WTC11 (cell line): ENCODE data around the gene MAP3K10. TPM values are rescaled to one million over a fixed set of nuclear protein-coding genes. Genes with fewer than 3 reads are reported as not detected.

Experiments used
- ATAC-seq: fragments of 200-7000 bp; cut with Tn5 transposase; 2 replicates; pipeline ENCODE4 v1.10.0; 2021; ENCODE audit warnings: mild to moderate bottlenecking, moderate library complexity
- CTCF ChIA-PET: fragments of 300-600 bp; sonication (Branson Sonifier 250); formaldehyde crosslinking; loops from one replicate; lab custom pipeline; 2021; ENCODE audit warnings: antibody characterized with exemption; lab: Charles Lee
- POLR2A ChIA-PET: fragments of 350-600 bp; sonication (Branson Sonifier 250); formaldehyde crosslinking; loops from one replicate; lab custom pipeline; 2021; ENCODE audit warnings: antibody characterized with exemption; lab: Charles Lee
- DNase-seq: peaks from one replicate; pipeline ENCODE4 v3.0.0; 2021; ENCODE audit warnings: low spot score
- H3K27ac Mint-ChIP-seq: 2 replicates; pipeline ENCODE4 v1.8.0; 2021; ENCODE audit warnings: mixed read lengths
- H3K27me3 Mint-ChIP-seq: 2 replicates; pipeline ENCODE4 v1.8.0; 2021; ENCODE audit warnings: low read depth, mild to moderate bottlenecking, moderate library complexity, mixed read lengths
- H3K36me3 Mint-ChIP-seq: 2 replicates; pipeline ENCODE4 v1.8.0; 2021; ENCODE audit warnings: mixed read lengths
- H3K4me1 Mint-ChIP-seq: 2 replicates; pipeline ENCODE4 v1.8.0; 2022; ENCODE audit warnings: mixed read lengths
- H3K4me3 Mint-ChIP-seq: 2 replicates; pipeline ENCODE4 v1.8.0; 2021; ENCODE audit warnings: mild to moderate bottlenecking, moderate library complexity, mixed read lengths
- H3K9me3 Mint-ChIP-seq: 2 replicates; pipeline ENCODE4 v1.8.0; 2021; ENCODE audit warnings: mixed read lengths
- ELF4 ChIP-seq: sonication (generic); formaldehyde crosslinking; IDR thresholded peaks from 2 replicates; pipeline ENCODE4 v1.8.1; 2022; ENCODE audit warnings: low read depth, mild to moderate bottlenecking, moderate library complexity, missing genetic modification reagents
- ESRRA ChIP-seq: sonication (generic); formaldehyde crosslinking; IDR thresholded peaks from 2 replicates; pipeline ENCODE4 v1.8.1; 2022; ENCODE audit warnings: mild to moderate bottlenecking, missing genetic modification reagents, borderline replicate concordance
- HMGA2 ChIP-seq: fragments of 250-450 bp; sonication (Bioruptor Pico); IDR thresholded peaks from 2 replicates; pipeline ENCODE4 v1.4.0; 2021; ENCODE audit warnings: mild to moderate bottlenecking, moderate library complexity
- MXD4 ChIP-seq: fragments of 250-450 bp; sonication (Bioruptor Pico); IDR thresholded peaks from 2 replicates; pipeline ENCODE4 v1.8.0; 2021; ENCODE audit warnings: mild to moderate bottlenecking, moderate library complexity, borderline replicate concordance
- MYBL2 ChIP-seq: sonication (generic); formaldehyde crosslinking; IDR thresholded peaks from 2 replicates; pipeline ENCODE4 v1.8.1; 2023; ENCODE audit warnings: mild to moderate bottlenecking, moderate library complexity, missing genetic modification reagents
- NFE2L1 ChIP-seq: sonication (generic); formaldehyde crosslinking; IDR thresholded peaks from 2 replicates; pipeline ENCODE4 v1.8.1; 2023; ENCODE audit warnings: missing genetic modification reagents
- RORB ChIP-seq: fragments of 250-450 bp; sonication (Bioruptor Pico); IDR thresholded peaks from 2 replicates; pipeline ENCODE4 v1.9.0; 2021; ENCODE audit warnings: mild to moderate bottlenecking
- TEAD4 ChIP-seq: sonication (generic); formaldehyde crosslinking; IDR thresholded peaks from 2 replicates; pipeline ENCODE4 v1.8.0; 2022; ENCODE audit warnings: mild to moderate bottlenecking, missing genetic modification reagents
- TP53 ChIP-seq: sonication (generic); formaldehyde crosslinking; IDR thresholded peaks from 2 replicates; pipeline ENCODE4 v1.8.1; 2023; ENCODE audit warnings: mild to moderate bottlenecking, missing genetic modification reagents
- ZNF219 ChIP-seq: sonication (generic); formaldehyde crosslinking; IDR thresholded peaks from 2 replicates; pipeline ENCODE4 v1.8.0; 2023; ENCODE audit warnings: missing genetic modification reagents, mild to moderate bottlenecking, borderline replicate concordance
- ZNF396 ChIP-seq: fragments of 250-450 bp; sonication (Bioruptor Pico); IDR thresholded peaks from 2 replicates; pipeline ENCODE4 v1.8.0; 2021; ENCODE audit warnings: mild to moderate bottlenecking, moderate library complexity, borderline replicate concordance
- ZNF416 ChIP-seq: fragments of 250-450 bp; sonication (Bioruptor Pico); IDR thresholded peaks from 2 replicates; pipeline ENCODE4 v1.9.0; 2021; ENCODE audit warnings: mild to moderate bottlenecking, inconsistent platforms
- ZNF423 ChIP-seq: fragments of 250-450 bp; sonication (Bioruptor Pico); IDR thresholded peaks from 2 replicates; pipeline ENCODE4 v2.1.2; 2022; ENCODE audit warnings: mild to moderate bottlenecking, moderate library complexity
- total RNA-seq: library from RNA; stranded (reverse); gene quantifications from 3 replicates; pipeline ENCODE4 v1.2.3, GENCODE V29; 2021
- TF ChIP-seq, protein P1 (sequence below): sonication (generic); formaldehyde crosslinking; IDR thresholded peaks from 2 replicates; pipeline ENCODE4 v1.8.0; 2023; ENCODE audit warnings: missing genetic modification reagents
- TF ChIP-seq, protein P2 (sequence below): sonication (generic); formaldehyde crosslinking; conservative IDR thresholded peaks from 2 replicates; pipeline ENCODE4 v1.8.1; 2023; ENCODE audit warnings: mild to moderate bottlenecking, low read depth, missing genetic modification reagents, moderate library complexity
- TF ChIP-seq, protein P3 (sequence below): fragments of 200-600 bp; IDR thresholded peaks from 2 replicates; pipeline ENCODE4 v1.8.0; 2022; ENCODE audit warnings: antibody characterized with exemption
- TF ChIP-seq, protein P4 (sequence below): sonication (generic); formaldehyde crosslinking; conservative IDR thresholded peaks from 2 replicates; pipeline ENCODE4 v1.8.1; 2022; ENCODE audit warnings: mild to moderate bottlenecking, missing genetic modification reagents
- TF ChIP-seq, protein P5 (sequence below): sonication (generic); formaldehyde crosslinking; IDR thresholded peaks from 2 replicates; pipeline ENCODE4 v1.8.1; 2023; ENCODE audit warnings: mild to moderate bottlenecking, missing genetic modification reagents
- TF ChIP-seq, protein P6 (sequence below): sonication (generic); formaldehyde crosslinking; IDR thresholded peaks from 2 replicates; pipeline ENCODE4 v1.8.1; 2022; ENCODE audit warnings: mild to moderate bottlenecking, missing genetic modification reagents, moderate library complexity, borderline replicate concordance
- TF ChIP-seq, protein P7 (sequence below): sonication (generic); formaldehyde crosslinking; IDR thresholded peaks from 2 replicates; pipeline ENCODE4 v1.8.0; 2022; ENCODE audit warnings: mild to moderate bottlenecking, missing genetic modification reagents
- TF ChIP-seq, protein P8 (sequence below): sonication (generic); formaldehyde crosslinking; IDR thresholded peaks from 2 replicates; pipeline ENCODE4 v1.8.0; 2022; ENCODE audit warnings: missing genetic modification reagents

Gene MAP3K10
- total RNA-seq, 1 experiment from 2014 or later: 23.5 TPM

DNA sequence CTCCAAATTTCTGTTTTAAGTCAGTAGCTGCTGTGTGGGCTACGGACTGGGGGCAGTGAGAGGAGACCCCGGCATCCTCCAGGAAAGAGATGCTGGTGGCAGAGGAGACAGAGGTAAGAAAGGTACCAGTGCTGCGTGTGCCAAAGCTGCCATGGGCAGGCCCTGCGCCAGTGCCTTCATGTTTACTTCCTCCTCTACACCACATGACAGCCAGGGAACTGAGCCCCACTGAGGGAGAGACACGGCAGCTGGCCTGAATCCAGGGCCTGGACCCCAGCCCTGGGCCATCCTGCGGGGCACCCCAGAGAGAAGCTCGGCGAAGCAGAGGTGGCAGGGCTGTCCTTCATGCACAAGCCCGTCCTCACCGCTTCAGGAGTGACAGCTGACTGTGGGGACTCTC is 58.0 kb downstream of the MAP3K10 start:
- no peak for TF ChIP-seq NFE2L1 (CRISPR knock-in tag)
- TF ChIP-seq, protein P1, sequence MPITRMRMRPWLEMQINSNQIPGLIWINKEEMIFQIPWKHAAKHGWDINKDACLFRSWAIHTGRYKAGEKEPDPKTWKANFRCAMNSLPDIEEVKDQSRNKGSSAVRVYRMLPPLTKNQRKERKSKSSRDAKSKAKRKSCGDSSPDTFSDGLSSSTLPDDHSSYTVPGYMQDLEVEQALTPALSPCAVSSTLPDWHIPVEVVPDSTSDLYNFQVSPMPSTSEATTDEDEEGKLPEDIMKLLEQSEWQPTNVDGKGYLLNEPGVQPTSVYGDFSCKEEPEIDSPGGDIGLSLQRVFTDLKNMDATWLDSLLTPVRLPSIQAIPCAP (CRISPR knock-in tag): no peak
- TF ChIP-seq, protein P2, sequence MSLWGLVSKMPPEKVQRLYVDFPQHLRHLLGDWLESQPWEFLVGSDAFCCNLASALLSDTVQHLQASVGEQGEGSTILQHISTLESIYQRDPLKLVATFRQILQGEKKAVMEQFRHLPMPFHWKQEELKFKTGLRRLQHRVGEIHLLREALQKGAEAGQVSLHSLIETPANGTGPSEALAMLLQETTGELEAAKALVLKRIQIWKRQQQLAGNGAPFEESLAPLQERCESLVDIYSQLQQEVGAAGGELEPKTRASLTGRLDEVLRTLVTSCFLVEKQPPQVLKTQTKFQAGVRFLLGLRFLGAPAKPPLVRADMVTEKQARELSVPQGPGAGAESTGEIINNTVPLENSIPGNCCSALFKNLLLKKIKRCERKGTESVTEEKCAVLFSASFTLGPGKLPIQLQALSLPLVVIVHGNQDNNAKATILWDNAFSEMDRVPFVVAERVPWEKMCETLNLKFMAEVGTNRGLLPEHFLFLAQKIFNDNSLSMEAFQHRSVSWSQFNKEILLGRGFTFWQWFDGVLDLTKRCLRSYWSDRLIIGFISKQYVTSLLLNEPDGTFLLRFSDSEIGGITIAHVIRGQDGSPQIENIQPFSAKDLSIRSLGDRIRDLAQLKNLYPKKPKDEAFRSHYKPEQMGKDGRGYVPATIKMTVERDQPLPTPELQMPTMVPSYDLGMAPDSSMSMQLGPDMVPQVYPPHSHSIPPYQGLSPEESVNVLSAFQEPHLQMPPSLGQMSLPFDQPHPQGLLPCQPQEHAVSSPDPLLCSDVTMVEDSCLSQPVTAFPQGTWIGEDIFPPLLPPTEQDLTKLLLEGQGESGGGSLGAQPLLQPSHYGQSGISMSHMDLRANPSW (CRISPR knock-in tag): no peak
- no peak for TF ChIP-seq MYBL2 (CRISPR knock-in tag)
- TF ChIP-seq ZNF423: no peak
- TF ChIP-seq MXD4 (CRISPR knock-in tag): no peak
- TF ChIP-seq ELF4 (CRISPR knock-in tag): no peak
- TF ChIP-seq TP53 (CRISPR knock-in tag): no peak
- no peak for TF ChIP-seq ZNF396 (CRISPR knock-in tag)
- TF ChIP-seq HMGA2: no peak
- TF ChIP-seq, protein P3, sequence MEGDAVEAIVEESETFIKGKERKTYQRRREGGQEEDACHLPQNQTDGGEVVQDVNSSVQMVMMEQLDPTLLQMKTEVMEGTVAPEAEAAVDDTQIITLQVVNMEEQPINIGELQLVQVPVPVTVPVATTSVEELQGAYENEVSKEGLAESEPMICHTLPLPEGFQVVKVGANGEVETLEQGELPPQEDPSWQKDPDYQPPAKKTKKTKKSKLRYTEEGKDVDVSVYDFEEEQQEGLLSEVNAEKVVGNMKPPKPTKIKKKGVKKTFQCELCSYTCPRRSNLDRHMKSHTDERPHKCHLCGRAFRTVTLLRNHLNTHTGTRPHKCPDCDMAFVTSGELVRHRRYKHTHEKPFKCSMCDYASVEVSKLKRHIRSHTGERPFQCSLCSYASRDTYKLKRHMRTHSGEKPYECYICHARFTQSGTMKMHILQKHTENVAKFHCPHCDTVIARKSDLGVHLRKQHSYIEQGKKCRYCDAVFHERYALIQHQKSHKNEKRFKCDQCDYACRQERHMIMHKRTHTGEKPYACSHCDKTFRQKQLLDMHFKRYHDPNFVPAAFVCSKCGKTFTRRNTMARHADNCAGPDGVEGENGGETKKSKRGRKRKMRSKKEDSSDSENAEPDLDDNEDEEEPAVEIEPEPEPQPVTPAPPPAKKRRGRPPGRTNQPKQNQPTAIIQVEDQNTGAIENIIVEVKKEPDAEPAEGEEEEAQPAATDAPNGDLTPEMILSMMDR: no peak
- TF ChIP-seq, protein P4, sequence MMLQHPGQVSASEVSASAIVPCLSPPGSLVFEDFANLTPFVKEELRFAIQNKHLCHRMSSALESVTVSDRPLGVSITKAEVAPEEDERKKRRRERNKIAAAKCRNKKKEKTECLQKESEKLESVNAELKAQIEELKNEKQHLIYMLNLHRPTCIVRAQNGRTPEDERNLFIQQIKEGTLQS: no peak
- TF ChIP-seq, all 79 proteins: peak for 0
- CTCF ChIA-PET: interaction anchor here (1.0 to 1.7 kb wide), 3 partner anchors 32 to 171 kb away, joined by 3 to 5 read pairs (median 3); no protein-coding TSS in a partner anchor
- POLR2A ChIA-PET: no interaction called here
- H3K27ac Mint-ChIP-seq: no peak overlapping the region
- no peak overlapping the region for H3K4me3 Mint-ChIP-seq
- no peaks in the 10 kb centered on the region for H3K27me3 Mint-ChIP-seq
- peaks cover 20% of the 10 kb centered on the region for H3K4me1 Mint-ChIP-seq
- DNase-seq (no peak), ATAC-seq (no peak)
- no peaks in the 10 kb centered on the region for H3K9me3 Mint-ChIP-seq
- H3K36me3 Mint-ChIP-seq: peaks cover 6% of the 10 kb centered on the region

DNA sequence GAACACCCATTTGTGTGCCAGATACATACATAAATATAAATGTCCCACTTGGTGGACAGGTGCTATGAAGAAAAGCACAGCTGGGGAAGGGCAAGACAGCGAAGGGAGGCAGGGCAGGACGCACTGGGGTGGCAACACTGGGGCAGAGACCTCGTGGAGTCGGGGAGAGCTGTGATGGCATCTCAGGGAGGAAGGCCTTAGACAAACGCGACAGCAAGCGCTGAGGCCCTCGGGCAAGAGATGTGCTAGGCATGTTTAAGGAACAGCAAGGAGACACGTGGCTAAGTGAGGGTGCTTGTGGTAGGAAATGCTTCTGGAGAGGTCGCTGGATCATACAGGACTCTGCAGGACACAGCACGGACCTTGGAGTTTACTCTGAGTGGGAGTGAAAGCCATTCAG is 58.6 kb downstream of the MAP3K10 start:
- ATAC-seq (no peak), DNase-seq (no peak)
- peaks cover 7% of the 10 kb centered on the region for H3K36me3 Mint-ChIP-seq
- H3K4me1 Mint-ChIP-seq: peaks cover 19% of the 10 kb centered on the region
- H3K27ac Mint-ChIP-seq: peak overlapping the region; percentile 18
- CTCF ChIA-PET: interaction anchor here (1.0 to 1.7 kb wide), 3 partner anchors 32 to 171 kb away, joined by 3 to 5 read pairs (median 3); no protein-coding TSS in a partner anchor
- POLR2A ChIA-PET: no interaction called here
- H3K27me3 Mint-ChIP-seq: no peaks in the 10 kb centered on the region
- H3K4me3 Mint-ChIP-seq: no peak overlapping the region
- no peaks in the 10 kb centered on the region for H3K9me3 Mint-ChIP-seq
- TF ChIP-seq ESRRA: no peak
- no peak for TF ChIP-seq ZNF396 (CRISPR knock-in tag)
- TF ChIP-seq TEAD4 (CRISPR knock-in tag): no peak
- TF ChIP-seq, protein P5, sequence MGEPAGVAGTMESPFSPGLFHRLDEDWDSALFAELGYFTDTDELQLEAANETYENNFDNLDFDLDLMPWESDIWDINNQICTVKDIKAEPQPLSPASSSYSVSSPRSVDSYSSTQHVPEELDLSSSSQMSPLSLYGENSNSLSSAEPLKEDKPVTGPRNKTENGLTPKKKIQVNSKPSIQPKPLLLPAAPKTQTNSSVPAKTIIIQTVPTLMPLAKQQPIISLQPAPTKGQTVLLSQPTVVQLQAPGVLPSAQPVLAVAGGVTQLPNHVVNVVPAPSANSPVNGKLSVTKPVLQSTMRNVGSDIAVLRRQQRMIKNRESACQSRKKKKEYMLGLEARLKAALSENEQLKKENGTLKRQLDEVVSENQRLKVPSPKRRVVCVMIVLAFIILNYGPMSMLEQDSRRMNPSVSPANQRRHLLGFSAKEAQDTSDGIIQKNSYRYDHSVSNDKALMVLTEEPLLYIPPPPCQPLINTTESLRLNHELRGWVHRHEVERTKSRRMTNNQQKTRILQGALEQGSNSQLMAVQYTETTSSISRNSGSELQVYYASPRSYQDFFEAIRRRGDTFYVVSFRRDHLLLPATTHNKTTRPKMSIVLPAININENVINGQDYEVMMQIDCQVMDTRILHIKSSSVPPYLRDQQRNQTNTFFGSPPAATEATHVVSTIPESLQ (CRISPR knock-in tag): no peak
- no peak for TF ChIP-seq ZNF416 (CRISPR knock-in tag)
- no peak for TF ChIP-seq ZNF219
- TF ChIP-seq, protein P6, sequence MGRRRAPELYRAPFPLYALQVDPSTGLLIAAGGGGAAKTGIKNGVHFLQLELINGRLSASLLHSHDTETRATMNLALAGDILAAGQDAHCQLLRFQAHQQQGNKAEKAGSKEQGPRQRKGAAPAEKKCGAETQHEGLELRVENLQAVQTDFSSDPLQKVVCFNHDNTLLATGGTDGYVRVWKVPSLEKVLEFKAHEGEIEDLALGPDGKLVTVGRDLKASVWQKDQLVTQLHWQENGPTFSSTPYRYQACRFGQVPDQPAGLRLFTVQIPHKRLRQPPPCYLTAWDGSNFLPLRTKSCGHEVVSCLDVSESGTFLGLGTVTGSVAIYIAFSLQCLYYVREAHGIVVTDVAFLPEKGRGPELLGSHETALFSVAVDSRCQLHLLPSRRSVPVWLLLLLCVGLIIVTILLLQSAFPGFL: no peak
- no peak for TF ChIP-seq RORB (CRISPR knock-in tag)
- TF ChIP-seq, protein P7, sequence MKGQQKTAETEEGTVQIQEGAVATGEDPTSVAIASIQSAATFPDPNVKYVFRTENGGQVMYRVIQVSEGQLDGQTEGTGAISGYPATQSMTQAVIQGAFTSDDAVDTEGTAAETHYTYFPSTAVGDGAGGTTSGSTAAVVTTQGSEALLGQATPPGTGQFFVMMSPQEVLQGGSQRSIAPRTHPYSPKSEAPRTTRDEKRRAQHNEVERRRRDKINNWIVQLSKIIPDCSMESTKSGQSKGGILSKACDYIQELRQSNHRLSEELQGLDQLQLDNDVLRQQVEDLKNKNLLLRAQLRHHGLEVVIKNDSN (CRISPR knock-in tag): no peak
- TF ChIP-seq, protein P8, sequence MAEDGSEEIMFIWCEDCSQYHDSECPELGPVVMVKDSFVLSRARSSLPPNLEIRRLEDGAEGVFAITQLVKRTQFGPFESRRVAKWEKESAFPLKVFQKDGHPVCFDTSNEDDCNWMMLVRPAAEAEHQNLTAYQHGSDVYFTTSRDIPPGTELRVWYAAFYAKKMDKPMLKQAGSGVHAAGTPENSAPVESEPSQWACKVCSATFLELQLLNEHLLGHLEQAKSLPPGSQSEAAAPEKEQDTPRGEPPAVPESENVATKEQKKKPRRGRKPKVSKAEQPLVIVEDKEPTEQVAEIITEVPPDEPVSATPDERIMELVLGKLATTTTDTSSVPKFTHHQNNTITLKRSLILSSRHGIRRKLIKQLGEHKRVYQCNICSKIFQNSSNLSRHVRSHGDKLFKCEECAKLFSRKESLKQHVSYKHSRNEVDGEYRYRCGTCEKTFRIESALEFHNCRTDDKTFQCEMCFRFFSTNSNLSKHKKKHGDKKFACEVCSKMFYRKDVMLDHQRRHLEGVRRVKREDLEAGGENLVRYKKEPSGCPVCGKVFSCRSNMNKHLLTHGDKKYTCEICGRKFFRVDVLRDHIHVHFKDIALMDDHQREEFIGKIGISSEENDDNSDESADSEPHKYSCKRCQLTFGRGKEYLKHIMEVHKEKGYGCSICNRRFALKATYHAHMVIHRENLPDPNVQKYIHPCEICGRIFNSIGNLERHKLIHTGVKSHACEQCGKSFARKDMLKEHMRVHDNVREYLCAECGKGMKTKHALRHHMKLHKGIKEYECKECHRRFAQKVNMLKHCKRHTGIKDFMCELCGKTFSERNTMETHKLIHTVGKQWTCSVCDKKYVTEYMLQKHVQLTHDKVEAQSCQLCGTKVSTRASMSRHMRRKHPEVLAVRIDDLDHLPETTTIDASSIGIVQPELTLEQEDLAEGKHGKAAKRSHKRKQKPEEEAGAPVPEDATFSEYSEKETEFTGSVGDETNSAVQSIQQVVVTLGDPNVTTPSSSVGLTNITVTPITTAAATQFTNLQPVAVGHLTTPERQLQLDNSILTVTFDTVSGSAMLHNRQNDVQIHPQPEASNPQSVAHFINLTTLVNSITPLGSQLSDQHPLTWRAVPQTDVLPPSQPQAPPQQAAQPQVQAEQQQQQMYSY (CRISPR knock-in tag): no peak
